NB4 (cell line): ENCODE results near the gene C3.
"Not testable (repeated sequence)": the region's sequence is repeated elsewhere in the genome, so short reads cannot be mapped to it uniquely, and the experiment has no call there.

Source experiments
- DNase-seq: peaks from one replicate; pipeline ENCODE4 v3.0.0; 2010; ENCODE audit warnings: low read depth
- H3K4me3 ChIP-seq: one replicate; pipeline ENCODE4 v1.5.1; 2011; ENCODE audit warnings: mild to moderate bottlenecking, low read depth, low read length, moderate library complexity
- MYC ChIP-seq: IDR thresholded peaks from 2 replicates; pipeline ENCODE4 v1.6.1; 2011; ENCODE audit warnings: low read depth, low read length
- POLR2A ChIP-seq: IDR thresholded peaks from 2 replicates; pipeline ENCODE4 v1.6.1; 2011; ENCODE audit warnings: mild to moderate bottlenecking; ENCODE audit not compliant: insufficient read length; ENCODE audit errors: extremely low read depth
- TF ChIP-seq, protein P1 (sequence below): IDR thresholded peaks from one replicate; pipeline ENCODE4 v1.5.1; 2012; ENCODE audit warnings: low read depth, low read length
- TF ChIP-seq, protein P2 (sequence below): IDR thresholded peaks from 2 replicates; pipeline ENCODE4 v1.6.1; 2011; ENCODE audit warnings: low read depth, low read length

C3 gene

DNA sequence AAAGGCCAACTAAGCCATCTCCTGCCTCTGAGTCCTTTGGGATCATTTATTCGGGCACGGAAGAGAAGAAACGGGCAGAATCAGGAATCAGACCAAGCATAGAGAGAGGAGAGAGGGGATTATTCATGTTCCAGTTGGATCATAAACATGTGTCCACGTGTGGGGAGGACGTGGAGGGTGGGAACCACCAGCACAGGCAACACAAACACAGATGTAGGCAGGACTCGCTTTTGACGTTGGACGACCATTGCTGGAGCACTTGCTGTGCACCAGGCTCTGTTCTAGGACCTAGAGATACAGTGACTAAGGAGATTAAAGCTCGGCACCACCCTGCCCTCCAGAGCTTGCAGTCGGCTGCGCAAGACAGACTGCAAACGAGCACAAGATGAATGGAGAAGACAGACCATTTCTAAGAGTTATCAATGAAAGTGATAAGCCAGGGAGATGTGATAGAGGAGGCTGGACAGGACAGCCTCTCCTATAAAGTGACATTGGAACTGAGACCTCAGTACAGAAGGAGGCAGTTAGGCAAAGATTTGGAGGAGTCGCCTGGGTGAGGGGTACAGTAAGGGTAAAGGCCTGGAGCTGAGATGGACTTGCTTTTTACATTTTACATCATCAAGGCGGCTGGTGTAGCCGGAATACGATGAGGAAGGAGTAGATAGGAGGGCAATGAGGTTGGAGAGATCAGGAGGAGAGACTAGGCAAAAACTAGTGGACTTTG is 46.1 kb upstream of the C3 start:
- H3K4me3 ChIP-seq, result no peak overlapping the region
- TF ChIP-seq MYC (no peak), POLR2A (no peak)
- TF ChIP-seq, protein P1, sequence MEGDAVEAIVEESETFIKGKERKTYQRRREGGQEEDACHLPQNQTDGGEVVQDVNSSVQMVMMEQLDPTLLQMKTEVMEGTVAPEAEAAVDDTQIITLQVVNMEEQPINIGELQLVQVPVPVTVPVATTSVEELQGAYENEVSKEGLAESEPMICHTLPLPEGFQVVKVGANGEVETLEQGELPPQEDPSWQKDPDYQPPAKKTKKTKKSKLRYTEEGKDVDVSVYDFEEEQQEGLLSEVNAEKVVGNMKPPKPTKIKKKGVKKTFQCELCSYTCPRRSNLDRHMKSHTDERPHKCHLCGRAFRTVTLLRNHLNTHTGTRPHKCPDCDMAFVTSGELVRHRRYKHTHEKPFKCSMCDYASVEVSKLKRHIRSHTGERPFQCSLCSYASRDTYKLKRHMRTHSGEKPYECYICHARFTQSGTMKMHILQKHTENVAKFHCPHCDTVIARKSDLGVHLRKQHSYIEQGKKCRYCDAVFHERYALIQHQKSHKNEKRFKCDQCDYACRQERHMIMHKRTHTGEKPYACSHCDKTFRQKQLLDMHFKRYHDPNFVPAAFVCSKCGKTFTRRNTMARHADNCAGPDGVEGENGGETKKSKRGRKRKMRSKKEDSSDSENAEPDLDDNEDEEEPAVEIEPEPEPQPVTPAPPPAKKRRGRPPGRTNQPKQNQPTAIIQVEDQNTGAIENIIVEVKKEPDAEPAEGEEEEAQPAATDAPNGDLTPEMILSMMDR, result no peak
- TF ChIP-seq, protein P2, sequence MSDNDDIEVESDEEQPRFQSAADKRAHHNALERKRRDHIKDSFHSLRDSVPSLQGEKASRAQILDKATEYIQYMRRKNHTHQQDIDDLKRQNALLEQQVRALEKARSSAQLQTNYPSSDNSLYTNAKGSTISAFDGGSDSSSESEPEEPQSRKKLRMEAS, result no peak
- no peak for DNase-seq

DNA sequence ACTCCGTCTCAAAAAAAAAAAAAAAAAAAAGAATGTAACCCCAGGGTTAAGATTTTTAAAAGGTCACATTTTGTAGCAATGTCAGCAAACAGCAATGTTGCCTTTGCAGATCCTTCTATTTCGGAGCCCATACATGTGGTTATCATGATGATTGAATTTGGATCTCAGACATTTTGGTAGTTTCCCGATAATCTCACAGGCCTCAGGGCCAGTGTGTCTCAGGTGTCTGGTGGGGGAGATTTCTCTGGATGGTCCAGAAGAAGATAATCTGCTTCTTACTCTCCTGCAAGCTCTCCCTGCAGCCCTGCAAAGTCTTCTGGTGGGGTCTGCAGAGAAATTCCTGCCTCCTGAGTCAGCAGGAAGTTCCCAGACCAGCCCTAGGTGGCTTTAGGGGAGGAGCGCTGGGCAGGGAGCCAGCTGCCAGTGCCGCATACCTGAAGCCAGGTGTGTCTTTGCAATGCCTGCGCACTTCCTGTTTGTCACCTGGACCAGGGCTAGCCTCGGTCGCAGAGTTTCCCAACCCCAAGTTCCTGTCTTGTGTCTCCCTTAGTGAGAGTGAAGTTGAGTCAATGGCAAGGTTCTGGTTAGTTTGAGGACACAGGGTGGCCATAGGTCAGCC is 45.4 kb upstream of the C3 start:
- DNase-seq, result no peak
- TF ChIP-seq, protein P1, result no peak
- TF ChIP-seq MYC, result no peak
- TF ChIP-seq POLR2A, result no peak
- TF ChIP-seq, protein P2, result no peak
- no peak overlapping the region for H3K4me3 ChIP-seq

DNA sequence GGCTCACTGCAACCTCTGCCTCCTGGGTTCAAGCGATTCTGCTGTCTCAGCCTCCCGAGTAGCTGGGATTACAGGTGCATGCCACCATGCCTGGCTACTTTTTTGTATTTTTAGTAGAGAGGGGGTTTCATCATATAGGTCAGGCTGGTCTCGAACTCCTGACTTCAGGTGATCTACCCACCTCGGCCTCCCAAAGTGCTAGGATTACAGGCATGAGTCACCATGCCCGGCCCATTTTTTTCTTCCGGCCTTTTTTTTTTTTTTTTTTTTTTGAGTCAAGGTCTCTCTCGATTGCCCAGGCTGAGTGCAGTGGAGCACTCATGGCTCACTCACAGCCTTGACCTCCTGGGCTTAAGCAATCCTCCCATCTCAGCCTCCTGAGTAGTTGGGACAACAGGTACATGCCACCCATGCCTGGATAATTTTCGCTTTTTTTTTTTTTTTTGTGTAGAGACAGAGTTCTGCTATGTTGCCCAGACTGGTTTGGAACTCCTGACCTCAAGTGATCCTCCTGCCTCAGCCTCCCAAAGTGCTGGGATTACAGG is 41.9 kb upstream of the C3 start:
- not testable (repeated sequence) for H3K4me3 ChIP-seq, DNase-seq

DNA sequence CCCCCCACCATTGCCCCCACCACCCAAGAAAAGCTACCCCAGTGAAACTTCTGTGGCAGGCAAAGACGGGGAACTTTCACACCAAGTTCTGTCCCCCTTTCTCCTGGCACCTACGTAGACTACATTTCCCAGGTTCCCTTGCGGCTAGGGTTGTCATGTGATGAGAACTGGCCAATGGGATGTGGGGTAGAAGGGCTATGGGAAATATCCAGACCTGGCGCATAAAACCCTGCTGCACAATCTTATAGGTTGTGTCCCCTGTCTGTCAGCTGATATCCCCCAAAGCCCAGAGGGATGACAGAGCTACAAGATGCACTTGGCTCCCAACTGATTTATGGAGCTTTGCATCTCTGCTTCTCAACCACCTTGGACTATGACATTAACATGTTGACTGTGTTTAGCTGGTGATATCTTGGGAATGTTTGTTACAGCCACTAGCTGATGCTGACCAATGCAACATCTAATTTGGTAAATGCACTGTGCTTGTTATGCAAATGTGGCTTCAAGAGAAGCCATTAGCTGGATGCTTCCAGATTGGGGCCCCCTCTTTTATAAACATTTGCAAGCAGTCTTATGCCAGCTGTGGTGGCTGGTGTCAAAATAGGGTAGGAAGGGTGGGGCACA is 40.7 kb upstream of the C3 start:
- TF ChIP-seq, protein P2, result peak; percentile 24; the same call in 1 of the 2 replicates
- TF ChIP-seq, protein P1, result no peak
- no peak overlapping the region for H3K4me3 ChIP-seq
- DNase-seq, result peak; percentile 37

DNA sequence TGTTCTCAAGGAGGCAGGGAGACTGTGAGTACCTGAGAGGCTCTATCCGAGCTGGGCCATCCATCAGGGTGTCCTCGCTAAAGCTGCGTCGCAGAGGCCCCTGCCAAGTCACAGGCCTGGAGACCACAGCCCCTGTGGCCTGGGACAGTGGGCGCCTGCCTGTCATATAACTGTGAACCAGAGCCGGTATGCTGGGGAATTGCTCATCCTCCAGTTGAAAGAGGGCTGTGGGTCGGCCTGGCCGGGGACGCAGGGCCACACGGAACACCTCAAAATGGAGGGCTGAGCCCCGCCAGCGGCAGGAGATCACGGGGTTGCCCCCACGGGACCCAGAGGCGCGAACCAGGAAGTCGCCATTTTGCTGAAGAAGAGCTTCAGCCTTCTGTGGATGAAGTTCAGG is 40.2 kb upstream of the C3 start:
- H3K4me3 ChIP-seq, result no peak overlapping the region
- DNase-seq, result no peak
- no peak for TF ChIP-seq POLR2A
- TF ChIP-seq, protein P2, result no peak
- TF ChIP-seq MYC, result no peak
- TF ChIP-seq, protein P1, result no peak
